ENCODE data around the gene MOB4.

DNA sequence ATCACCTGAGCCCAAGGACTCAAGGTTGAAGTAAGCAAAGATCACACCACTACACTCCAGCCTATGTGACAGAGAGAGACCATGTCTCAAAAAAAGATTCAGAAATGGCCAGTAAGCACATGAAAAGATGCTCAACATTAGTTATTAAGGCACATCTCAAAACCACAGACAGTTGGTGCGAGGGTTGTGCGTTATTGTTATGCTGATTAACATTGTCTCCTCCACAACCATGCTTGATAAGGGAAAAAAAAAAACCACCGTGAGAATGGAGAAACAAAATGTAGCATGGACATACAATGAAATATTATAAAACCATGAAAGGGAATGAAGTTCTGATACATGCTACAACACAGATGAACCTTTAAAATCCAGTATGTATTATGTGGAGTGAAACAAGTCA is 27.3 kb downstream of the MOB4 start:
- TF ChIP-seq, protein P1, sequence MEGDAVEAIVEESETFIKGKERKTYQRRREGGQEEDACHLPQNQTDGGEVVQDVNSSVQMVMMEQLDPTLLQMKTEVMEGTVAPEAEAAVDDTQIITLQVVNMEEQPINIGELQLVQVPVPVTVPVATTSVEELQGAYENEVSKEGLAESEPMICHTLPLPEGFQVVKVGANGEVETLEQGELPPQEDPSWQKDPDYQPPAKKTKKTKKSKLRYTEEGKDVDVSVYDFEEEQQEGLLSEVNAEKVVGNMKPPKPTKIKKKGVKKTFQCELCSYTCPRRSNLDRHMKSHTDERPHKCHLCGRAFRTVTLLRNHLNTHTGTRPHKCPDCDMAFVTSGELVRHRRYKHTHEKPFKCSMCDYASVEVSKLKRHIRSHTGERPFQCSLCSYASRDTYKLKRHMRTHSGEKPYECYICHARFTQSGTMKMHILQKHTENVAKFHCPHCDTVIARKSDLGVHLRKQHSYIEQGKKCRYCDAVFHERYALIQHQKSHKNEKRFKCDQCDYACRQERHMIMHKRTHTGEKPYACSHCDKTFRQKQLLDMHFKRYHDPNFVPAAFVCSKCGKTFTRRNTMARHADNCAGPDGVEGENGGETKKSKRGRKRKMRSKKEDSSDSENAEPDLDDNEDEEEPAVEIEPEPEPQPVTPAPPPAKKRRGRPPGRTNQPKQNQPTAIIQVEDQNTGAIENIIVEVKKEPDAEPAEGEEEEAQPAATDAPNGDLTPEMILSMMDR (IDR thresholded peaks at IDR 0.05): no peak
- no peak for TF ChIP-seq POLR2A (IDR thresholded peaks at IDR 0.05)
